Epithelial cell of proximal tubule (primary cell): ENCODE results near the gene GNPTG. TPM values are rescaled to one million over a fixed set of nuclear protein-coding genes. Genes with fewer than 3 reads are reported as not detected.
A peak's percentile ranks its signal among the peaks of the same experiment; 100 is the strongest.

Experiments
- DNase-seq: peaks from one replicate; pipeline ENCODE4 v3.0.0-alpha.2; 2011; ENCODE audit warnings: low read depth
- H3K4me3 ChIP-seq: 2 replicates; pipeline ENCODE4 v1.5.1; 2011; ENCODE audit warnings: low read depth, mild to moderate bottlenecking, low read length
- CTCF ChIP-seq: conservative IDR thresholded peaks from 2 replicates; pipeline ENCODE4 v1.5.1; 2012; ENCODE audit warnings: low read depth, mild to moderate bottlenecking, low read length
- total RNA-seq: library from RNA; depleted of rRNA; stranded (reverse); fragments of >200 nt; gene quantifications from 2 replicates; pipeline ENCODE4 v1.2.3, GENCODE V29; 2015

The GNPTG gene
- total RNA-seq, 1 donor from 2014 or later = 63.9 TPM

DNA sequence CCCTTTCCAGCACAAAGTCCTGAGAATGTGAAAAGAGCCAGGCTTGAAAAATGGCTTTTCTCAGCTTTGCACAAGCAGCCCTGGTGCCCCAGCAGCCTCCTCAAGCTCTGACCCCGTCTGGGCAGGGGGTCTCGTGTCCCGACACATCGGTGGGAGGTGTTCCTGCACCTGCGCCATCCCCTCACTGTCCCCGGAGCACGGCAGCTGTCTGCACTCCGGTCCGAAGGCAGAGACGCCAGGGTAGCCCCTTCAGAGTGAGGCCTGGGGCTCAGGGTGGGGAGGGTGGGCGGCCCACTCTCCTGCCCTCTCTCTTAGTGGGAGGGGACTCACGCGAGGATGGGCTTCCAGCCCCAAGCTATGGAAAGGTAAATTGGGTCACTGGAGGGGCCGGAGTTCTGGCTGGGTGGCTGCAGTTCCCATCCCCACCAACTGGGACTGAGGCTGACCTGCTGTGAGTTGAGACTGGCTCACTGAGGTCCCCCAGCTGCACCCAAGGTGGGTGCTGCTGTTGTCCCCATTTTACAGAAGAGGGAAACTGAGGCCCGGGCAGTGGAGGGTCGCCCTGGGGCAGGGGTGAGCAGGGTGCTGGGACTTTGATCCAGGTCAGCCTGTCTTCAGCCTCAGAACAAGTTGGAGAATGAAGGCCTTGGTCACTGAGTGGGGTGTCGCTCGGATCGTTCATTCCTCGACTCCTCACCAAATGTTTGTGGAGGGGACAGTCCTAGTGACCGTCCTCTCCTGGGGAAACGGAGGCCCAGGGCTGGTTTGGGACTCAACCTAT lies 20.6 kb upstream of the GNPTG start:
- H3K4me3 ChIP-seq = peak overlapping the region; percentile 48
- TF ChIP-seq CTCF = no peak
- no peak for DNase-seq

- H3K4me3 ChIP-seq = peak overlapping the region; percentile 48
- peak; percentile 40 for DNase-seq
- no peak for TF ChIP-seq CTCF
These were observed 19.8 kb upstream of the GNPTG start for GRCh38 chr16:1331712-1332617.

GRCh38 chr16:1332618-1333148 lies 19.0 kb upstream of the GNPTG start:
- H3K4me3 ChIP-seq = peak overlapping the region; percentile 54
- no peak for TF ChIP-seq CTCF
- no peak for DNase-seq

DNA sequence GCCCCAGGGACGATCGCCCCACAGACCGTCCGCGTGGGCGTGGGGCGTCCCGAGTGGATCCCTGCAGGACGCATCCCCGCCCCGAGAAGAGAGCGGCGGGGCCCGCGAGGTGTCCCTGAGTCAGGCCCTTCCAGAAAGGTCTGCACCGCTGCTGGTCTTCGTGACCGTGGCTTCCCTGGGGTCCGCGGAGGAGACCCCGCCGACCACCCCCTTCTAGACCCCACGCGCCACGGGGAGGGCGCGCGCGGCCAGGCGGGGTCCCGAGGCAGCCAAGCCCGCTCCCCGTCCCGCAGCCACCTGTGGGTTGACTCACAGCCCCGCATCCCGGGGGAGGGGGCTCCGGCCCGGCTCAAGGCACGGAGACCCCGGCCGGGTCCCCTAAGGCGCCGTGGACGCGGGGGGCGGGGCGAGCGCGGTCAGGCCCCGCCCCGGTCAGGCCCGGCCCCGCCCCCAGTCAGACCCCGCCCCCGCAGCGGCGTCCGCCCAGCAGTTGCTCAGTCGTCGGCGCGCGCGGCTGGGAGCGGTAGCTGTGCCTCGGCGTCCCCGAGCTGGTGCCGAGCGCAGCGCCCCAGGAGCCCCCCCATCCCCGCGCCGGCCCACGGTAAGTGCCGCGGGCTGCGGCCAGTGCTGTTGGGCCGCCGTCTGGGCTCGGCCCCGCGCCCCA lies 18.4 kb upstream of the GNPTG start, which contains the start of gene BAIAP3:
Gene BAIAP3 (plus strand): TSS at position 497 of the 664 bp plus-strand sequence. CDS start 4,905 bp downstream, outside the sequence.
- H3K4me3 ChIP-seq = peak within 1 kb of the TSS; percentile 54
- TF ChIP-seq CTCF = no peak
- DNase-seq = no peak

DNA sequence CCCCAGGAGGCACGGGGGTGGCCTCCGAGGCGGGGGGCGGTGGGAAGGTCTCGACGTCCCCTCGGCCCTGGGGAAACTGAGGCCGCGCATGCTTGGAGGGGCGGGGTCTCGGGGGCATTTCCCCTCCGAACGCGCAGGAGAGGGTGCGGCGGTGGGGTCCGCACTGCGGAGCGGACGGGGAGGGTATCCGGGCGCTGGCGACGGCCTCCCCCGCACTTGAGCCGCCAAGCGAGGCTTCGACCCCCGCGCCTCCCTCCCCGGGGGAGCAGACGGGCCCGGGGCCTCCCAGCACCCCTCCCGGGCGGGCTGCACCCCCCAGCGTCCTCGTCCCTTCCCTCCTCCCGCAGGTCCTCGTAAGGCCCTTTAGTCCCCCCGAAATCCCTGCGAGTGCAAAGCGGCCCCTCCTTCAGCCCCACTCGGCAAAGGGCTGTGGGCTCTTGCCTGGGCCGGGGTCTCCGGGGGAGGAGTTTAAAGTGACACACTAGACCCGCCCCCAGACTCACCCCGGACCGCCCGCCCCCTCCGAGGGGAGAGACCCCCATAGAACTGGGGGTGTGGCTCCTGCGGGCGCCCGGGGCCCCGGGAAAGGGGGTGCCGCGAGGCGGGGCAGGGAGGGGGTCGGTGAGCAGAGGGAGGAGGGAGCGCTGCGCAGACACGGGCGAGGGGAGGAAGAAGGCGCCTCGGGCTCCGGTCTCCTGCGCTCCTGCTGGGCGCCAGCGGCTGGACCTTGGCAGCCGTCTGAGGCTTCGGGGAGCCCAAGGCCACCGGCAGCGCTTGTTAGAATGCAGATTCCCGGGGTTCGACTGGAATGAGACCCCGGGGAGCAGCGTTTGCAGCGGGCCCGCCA lies 17.7 kb upstream of the GNPTG start:
- peak overlapping the region; percentile 35 for H3K4me3 ChIP-seq
- no peak for TF ChIP-seq CTCF
- no peak for DNase-seq

- H3K4me3 ChIP-seq = no peak overlapping the region
- no peak for DNase-seq
- TF ChIP-seq CTCF = no peak
These were observed 17.0 kb upstream of the GNPTG start for GRCh38 chr16:1334739-1335138.
